ENCODE measurements around the gene NOL12.

Gene NOL12

GRCh38 chr22:37659066-37659896 is 26.9 kb upstream of the NOL12 start:
- in situ Hi-C loops (cut with HindIII; ENCODE audit: low sequenced_read_pairs) = no loop called here

GRCh38 chr22:37659897-37660708 is 26.0 kb upstream of the NOL12 start:
- in situ Hi-C loops (cut with HindIII; ENCODE audit: low sequenced_read_pairs) = no loop called here

GRCh38 chr22:37660709-37661045 is 25.5 kb upstream of the NOL12 start:
- in situ Hi-C loops (cut with HindIII; ENCODE audit: low sequenced_read_pairs) = no loop called here

- in situ Hi-C loops (cut with HindIII; ENCODE audit: low sequenced_read_pairs) = no loop called here
These were observed 24.8 kb upstream of the NOL12 start for GRCh38 chr22:37661160-37661924.

GRCh38 chr22:37662039-37662438 is 24.1 kb upstream of the NOL12 start:
- in situ Hi-C loops (cut with HindIII; ENCODE audit: low sequenced_read_pairs) = no loop called here

GRCh38 chr22:37663521-37664140 is 22.5 kb upstream of the NOL12 start:
- in situ Hi-C loops (cut with HindIII; ENCODE audit: low sequenced_read_pairs) = no loop called here

GRCh38 chr22:37664249-37665101 is 21.7 kb upstream of the NOL12 start:
- in situ Hi-C loops (cut with HindIII; ENCODE audit: low sequenced_read_pairs) = no loop called here

GRCh38 chr22:37665487-37665886 is 20.7 kb upstream of the NOL12 start:
- in situ Hi-C loops (cut with HindIII; ENCODE audit: low sequenced_read_pairs) = no loop called here

- in situ Hi-C loops (cut with HindIII; ENCODE audit: low sequenced_read_pairs) = no loop called here
These were observed 16.6 kb upstream of the NOL12 start for GRCh38 chr22:37669586-37669985.

GRCh38 chr22:37672206-37672919 is 13.8 kb upstream of the NOL12 start:
- in situ Hi-C loops (cut with HindIII; ENCODE audit: low sequenced_read_pairs) = no loop called here

GRCh38 chr22:37672920-37673455 is 13.2 kb upstream of the NOL12 start:
- in situ Hi-C loops (cut with HindIII; ENCODE audit: low sequenced_read_pairs) = no loop called here

GRCh38 chr22:37674248-37674647 is 11.9 kb upstream of the NOL12 start:
- in situ Hi-C loops (cut with HindIII; ENCODE audit: low sequenced_read_pairs) = no loop called here

GRCh38 chr22:37674951-37675929 is 10.9 kb upstream of the NOL12 start, which contains the start of gene LGALS1:
TSS of gene LGALS1 (plus strand) at chr22:37675636. CDS start at chr22:37675703, 67 bp downstream.
- in situ Hi-C loops (cut with HindIII; ENCODE audit: low sequenced_read_pairs) = no loop called here

GRCh38 chr22:37675930-37676735 is 10.0 kb upstream of the NOL12 start:
- in situ Hi-C loops (cut with HindIII; ENCODE audit: low sequenced_read_pairs) = no loop called here

- in situ Hi-C loops (cut with HindIII; ENCODE audit: low sequenced_read_pairs) = no loop called here
These were observed 9.2 kb upstream of the NOL12 start for GRCh38 chr22:37676736-37677492.

- in situ Hi-C loops (cut with HindIII; ENCODE audit: low sequenced_read_pairs) = no loop called here
These were observed 8.6 kb upstream of the NOL12 start for GRCh38 chr22:37677493-37677974.
